HG03354 (cell line): ENCODE measurements around the gene MTMR12.

ENCODE experiments used
- ATAC-seq: cut with Tn5 transposase; IDR thresholded peaks from one replicate; pipeline ENCODE4 v1.9.1; 2021; ENCODE audit warnings: mild to moderate bottlenecking; ENCODE audit not compliant: unreplicated experiment, poor library complexity, severe bottlenecking

Gene MTMR12

GRCh38 chr5:32280656-32281081, 32.1 kb downstream of the MTMR12 start:
- peak; percentile 89 for ATAC-seq

GRCh38 chr5:32279786-32280185, 33.0 kb downstream of the MTMR12 start:
- ATAC-seq, result no peak

GRCh38 chr5:32279223-32279622, 33.5 kb downstream of the MTMR12 start:
- no peak for ATAC-seq

GRCh38 chr5:32278406-32278805, 34.3 kb downstream of the MTMR12 start:
- ATAC-seq, result no peak

- no peak for ATAC-seq
Measured at GRCh38 chr5:32277798-32278197, 34.9 kb downstream of the MTMR12 start.

GRCh38 chr5:32276173-32276853, 36.4 kb downstream of the MTMR12 start:
- ATAC-seq, result peak; percentile 65

- ATAC-seq, result no peak
Measured at GRCh38 chr5:32275396-32275741, 37.4 kb downstream of the MTMR12 start.

- no peak for ATAC-seq
Measured at GRCh38 chr5:32274548-32275395, 38.0 kb downstream of the MTMR12 start.

GRCh38 chr5:32273821-32274220, 38.9 kb downstream of the MTMR12 start:
- no peak for ATAC-seq

- ATAC-seq, result no peak
Measured at GRCh38 chr5:32272746-32273145, 40.0 kb downstream of the MTMR12 start.

- no peak for ATAC-seq
Measured at GRCh38 chr5:32270946-32271345, 41.8 kb downstream of the MTMR12 start.

- no peak for ATAC-seq
Measured at GRCh38 chr5:32270178-32270577, 42.6 kb downstream of the MTMR12 start.

GRCh38 chr5:32265902-32266301, 46.8 kb downstream of the MTMR12 start:
- no peak for ATAC-seq

GRCh38 chr5:32264957-32265572, 47.7 kb downstream of the MTMR12 start:
- no peak for ATAC-seq

GRCh38 chr5:32263684-32264083, 49.1 kb downstream of the MTMR12 start:
- no peak for ATAC-seq

GRCh38 chr5:32261198-32261597, 51.5 kb downstream of the MTMR12 start:
- ATAC-seq, result peak; percentile 89

GRCh38 chr5:32259033-32259432, 53.7 kb downstream of the MTMR12 start:
- no peak for ATAC-seq

- ATAC-seq, result no peak
Measured at GRCh38 chr5:32258424-32258823, 54.3 kb downstream of the MTMR12 start.

GRCh38 chr5:32255540-32255900, 57.2 kb downstream of the MTMR12 start:
- ATAC-seq, result no peak

- ATAC-seq, result no peak
Measured at GRCh38 chr5:32254881-32255539, 57.7 kb downstream of the MTMR12 start.
